Measurements from ENCODE around the gene VWA1. TPM values are rescaled to one million over a fixed set of nuclear protein-coding genes. Genes with fewer than 3 reads are reported as not detected.

The VWA1 gene
- total RNA-seq, 1 experiment from 2014 or later, result 35.5 TPM

- TF ChIP-seq STAT6 (CRISPR knock-in tag; conservative IDR thresholded peaks at IDR 0.05; ENCODE audit: low read depth) (no peak), ATF6 (CRISPR knock-in tag; IDR thresholded peaks at IDR 0.05) (no peak), ATF1 (CRISPR knock-in tag; IDR thresholded peaks at IDR 0.05) (no peak), SMAD3 (CRISPR knock-in tag; IDR thresholded peaks at IDR 0.05; ENCODE audit: borderline replicate concordance) (peak; percentile 89), PRDM15 (CRISPR knock-in tag; IDR thresholded peaks at IDR 0.05) (no peak), NFYB (CRISPR knock-in tag; conservative IDR thresholded peaks at IDR 0.05; ENCODE audit: low read depth) (peak; percentile 38; the same call in 1 of the 2 replicates), CREB1 (CRISPR knock-in tag; IDR thresholded peaks at IDR 0.05) (no peak; the same call in 1 of the 2 replicates), ETV6 (CRISPR knock-in tag; IDR thresholded peaks at IDR 0.05) (peak; percentile 96), ZNF396 (CRISPR knock-in tag; IDR thresholded peaks at IDR 0.05; ENCODE audit: borderline replicate concordance) (no peak), ZMAT4 (CRISPR knock-in tag; IDR thresholded peaks at IDR 0.05) (no peak), ATF2 (CRISPR knock-in tag; IDR thresholded peaks at IDR 0.05; ENCODE audit: borderline replicate concordance, low read depth) (no peak)
Measured at GRCh38 chr1:1406821-1407635, 28.5 kb upstream of the VWA1 start, which contains the start of gene MRPL20 (continued).

- H3K36me3 Mint-ChIP-seq, result peaks cover 47% of the 10 kb centered on the region
- POLR2A ChIA-PET, result interaction anchor here (0.6 to 1.8 kb wide), 6 partner anchors 9 to 32 kb away, joined by 3 to 7 read pairs (median 6); partner anchors contain the start of genes AURKAIP1, CCNL2 and VWA1
- TF ChIP-seq CBFB (CRISPR knock-in tag; IDR thresholded peaks at IDR 0.05; ENCODE audit: low read depth) (no peak), ZNF121 (CRISPR knock-in tag; IDR thresholded peaks at IDR 0.05) (peak; percentile 91), GTF2I (CRISPR knock-in tag; conservative IDR thresholded peaks at IDR 0.05) (peak; percentile 68; the same call in 1 of the 2 replicates)
- peaks cover 4% of the 10 kb centered on the region; the same call in 1 of the 2 replicates for H3K27me3 Mint-ChIP-seq (ENCODE audit: low read depth)
- H3K4me1 Mint-ChIP-seq, result peaks cover 42% of the 10 kb centered on the region
- H3K27ac Mint-ChIP-seq, result peak overlapping the region; percentile 84
- CTCF ChIA-PET, result interaction anchor here (0.5 to 1.6 kb wide), 10 partner anchors 9 to 176 kb away, joined by 3 to 7 read pairs (median 4); partner anchors contain the start of gene CCNL2
- peak overlapping the region; percentile 87 for H3K4me3 Mint-ChIP-seq
- ATAC-seq (no peak), DNase-seq (ENCODE audit: low spot score) (no peak)
- peaks cover 13% of the 10 kb centered on the region for H3K9me3 Mint-ChIP-seq
Measured at GRCh38 chr1:1407636-1408318, 27.7 kb upstream of the VWA1 start.
